Measurements from ENCODE around the gene MED8. TPM values are rescaled to one million over a fixed set of nuclear protein-coding genes. Genes with fewer than 3 reads are reported as not detected.

Gene MED8
- total RNA-seq, 1 donor: 65.9 TPM

GRCh38 chr1:43339584-43340232 lies 49.9 kb downstream of the MED8 start:
- Histone ChIP-seq H3K27me3 (ENCODE audit: insufficient read depth, low read length) (peaks cover 18% of the 10 kb centered on the region), H3K9me3 (ENCODE audit: low read depth, low read length) (no peaks in the 10 kb centered on the region), H3K27ac (ENCODE audit: low read depth, low read length) (no peak overlapping the region), H3K4me1 (ENCODE audit: insufficient read depth, low read length) (no peaks in the 10 kb centered on the region), H4K20me1 (ENCODE audit: insufficient read depth, low read length) (no peaks in the 10 kb centered on the region), H3K4me2 (ENCODE audit: insufficient read depth, low read length) (no peak overlapping the region), H3K4me3 (ENCODE audit: insufficient read depth, low read length) (no peak overlapping the region), H3K36me3 (ENCODE audit: insufficient read depth, low read length) (no peaks in the 10 kb centered on the region), H2AFZ (ENCODE audit: low read length) (no peak overlapping the region), H3K79me2 (ENCODE audit: insufficient read depth, low read length) (no peaks in the 10 kb centered on the region)
- TF ChIP-seq, protein P1, sequence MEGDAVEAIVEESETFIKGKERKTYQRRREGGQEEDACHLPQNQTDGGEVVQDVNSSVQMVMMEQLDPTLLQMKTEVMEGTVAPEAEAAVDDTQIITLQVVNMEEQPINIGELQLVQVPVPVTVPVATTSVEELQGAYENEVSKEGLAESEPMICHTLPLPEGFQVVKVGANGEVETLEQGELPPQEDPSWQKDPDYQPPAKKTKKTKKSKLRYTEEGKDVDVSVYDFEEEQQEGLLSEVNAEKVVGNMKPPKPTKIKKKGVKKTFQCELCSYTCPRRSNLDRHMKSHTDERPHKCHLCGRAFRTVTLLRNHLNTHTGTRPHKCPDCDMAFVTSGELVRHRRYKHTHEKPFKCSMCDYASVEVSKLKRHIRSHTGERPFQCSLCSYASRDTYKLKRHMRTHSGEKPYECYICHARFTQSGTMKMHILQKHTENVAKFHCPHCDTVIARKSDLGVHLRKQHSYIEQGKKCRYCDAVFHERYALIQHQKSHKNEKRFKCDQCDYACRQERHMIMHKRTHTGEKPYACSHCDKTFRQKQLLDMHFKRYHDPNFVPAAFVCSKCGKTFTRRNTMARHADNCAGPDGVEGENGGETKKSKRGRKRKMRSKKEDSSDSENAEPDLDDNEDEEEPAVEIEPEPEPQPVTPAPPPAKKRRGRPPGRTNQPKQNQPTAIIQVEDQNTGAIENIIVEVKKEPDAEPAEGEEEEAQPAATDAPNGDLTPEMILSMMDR (IDR thresholded peaks at IDR 0.05; ENCODE audit: extremely low read depth, low read depth, low read length): no peak
- no peak for DNase-seq (ENCODE audit: insufficient read length, low spot score, missing footprints)

DNA sequence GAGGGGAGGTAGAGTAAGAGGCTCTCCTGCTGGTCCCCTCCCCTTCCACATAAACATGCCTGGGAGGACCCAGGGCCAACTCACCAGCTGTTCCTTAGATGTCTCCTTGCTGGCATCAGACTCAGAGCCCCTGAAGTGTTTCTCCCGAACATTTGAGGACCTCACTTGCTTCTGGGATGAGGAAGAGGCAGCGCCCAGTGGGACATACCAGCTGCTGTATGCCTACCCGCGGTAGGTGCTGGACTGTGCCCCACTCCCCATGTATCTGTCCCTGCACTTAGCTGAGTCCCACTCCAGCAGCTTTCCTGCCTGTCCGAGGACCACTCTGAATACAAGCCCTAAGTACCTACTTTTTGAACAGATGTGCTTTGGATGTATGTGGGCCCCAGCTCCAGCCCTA lies 51.6 kb downstream of the MED8 start:
- Histone ChIP-seq H3K9me3 (ENCODE audit: low read depth, low read length) (no peaks in the 10 kb centered on the region), H4K20me1 (ENCODE audit: insufficient read depth, low read length) (no peaks in the 10 kb centered on the region), H3K4me3 (ENCODE audit: insufficient read depth, low read length) (no peak overlapping the region), H3K27me3 (ENCODE audit: insufficient read depth, low read length) (peaks cover 18% of the 10 kb centered on the region), H2AFZ (ENCODE audit: low read length) (no peak overlapping the region), H3K36me3 (ENCODE audit: insufficient read depth, low read length) (no peaks in the 10 kb centered on the region), H3K27ac (ENCODE audit: low read depth, low read length) (no peak overlapping the region), H3K4me1 (ENCODE audit: insufficient read depth, low read length) (no peaks in the 10 kb centered on the region), H3K79me2 (ENCODE audit: insufficient read depth, low read length) (no peaks in the 10 kb centered on the region), H3K4me2 (ENCODE audit: insufficient read depth, low read length) (no peak overlapping the region)
- TF ChIP-seq, protein P1 (IDR thresholded peaks at IDR 0.05; ENCODE audit: extremely low read depth, low read depth, low read length): no peak
- no peak for DNase-seq (ENCODE audit: insufficient read length, low spot score, missing footprints)

GRCh38 chr1:43337588-43337987 lies 52.0 kb downstream of the MED8 start, which contains the start of gene MPL:
Gene MPL (plus strand): TSS chr1:43337818. CDS start chr1:43337849, 31 bp downstream.
- no peaks in the 10 kb centered on the region for H3K9me3 ChIP-seq (ENCODE audit: low read depth, low read length)
- H3K79me2 ChIP-seq (ENCODE audit: insufficient read depth, low read length): no peaks in the 10 kb centered on the region
- H3K4me2 ChIP-seq (ENCODE audit: insufficient read depth, low read length): no peak within 1 kb of the TSS
- H3K4me1 ChIP-seq (ENCODE audit: insufficient read depth, low read length): no peaks in the 10 kb centered on the region
- TF ChIP-seq, protein P1 (IDR thresholded peaks at IDR 0.05; ENCODE audit: extremely low read depth, low read depth, low read length): no peak
- no peak within 1 kb of the TSS for H2AFZ ChIP-seq (ENCODE audit: low read length)
- H3K4me3 ChIP-seq (ENCODE audit: insufficient read depth, low read length): no peak within 1 kb of the TSS
- no peaks in the 10 kb centered on the region for H3K36me3 ChIP-seq (ENCODE audit: insufficient read depth, low read length)
- H3K27ac ChIP-seq (ENCODE audit: low read depth, low read length): no peak within 1 kb of the TSS
- no peaks in the 10 kb centered on the region for H4K20me1 ChIP-seq (ENCODE audit: insufficient read depth, low read length)
- peaks cover 18% of the 10 kb centered on the region for H3K27me3 ChIP-seq (ENCODE audit: insufficient read depth, low read length)
- DNase-seq (ENCODE audit: insufficient read length, low spot score, missing footprints): no peak

GRCh38 chr1:43334453-43335205 lies 55.0 kb downstream of the MED8 start:
- TF ChIP-seq, protein P1 (IDR thresholded peaks at IDR 0.05; ENCODE audit: extremely low read depth, low read depth, low read length): no peak
- H3K27me3 ChIP-seq (ENCODE audit: insufficient read depth, low read length): peaks cover 7% of the 10 kb centered on the region

More at GRCh38 chr1:43334453-43335205, 55.0 kb downstream of the MED8 start:
- no peak overlapping the region for H3K27ac ChIP-seq (ENCODE audit: low read depth, low read length)
- no peak overlapping the region for H3K4me3 ChIP-seq (ENCODE audit: insufficient read depth, low read length)
- no peak overlapping the region for H2AFZ ChIP-seq (ENCODE audit: low read length)
- no peak for DNase-seq (ENCODE audit: insufficient read length, low spot score, missing footprints)
- no peaks in the 10 kb centered on the region for H3K79me2 ChIP-seq (ENCODE audit: insufficient read depth, low read length)
- H3K9me3 ChIP-seq (ENCODE audit: low read depth, low read length): no peaks in the 10 kb centered on the region
- no peaks in the 10 kb centered on the region for H3K36me3 ChIP-seq (ENCODE audit: insufficient read depth, low read length)
- H3K4me2 ChIP-seq (ENCODE audit: insufficient read depth, low read length): no peak overlapping the region
- H3K4me1 ChIP-seq (ENCODE audit: insufficient read depth, low read length): peaks cover 13% of the 10 kb centered on the region
- no peaks in the 10 kb centered on the region for H4K20me1 ChIP-seq (ENCODE audit: insufficient read depth, low read length)

Data from osteoblast (primary cell).